Sciatic nerve (tissue), 2 donors: Measurements from ENCODE around the gene IRAK2. TPM values are rescaled to one million over a fixed set of nuclear protein-coding genes. Genes with fewer than 3 reads are reported as not detected.
"Not testable (repeated sequence)": the region's sequence is repeated elsewhere in the genome, so short reads cannot be mapped to it uniquely, and the experiment has no call there.

Source experiments
- ATAC-seq: fragments of 200-7000 bp; cut with Tn5 transposase; one replicate; pipeline ENCODE4 v1.9.1; 2020; ENCODE audit warnings: mild to moderate bottlenecking, moderate library complexity
- DNase-seq: peaks from one replicate; pipeline ENCODE4 v3.0.0-alpha.2; 2020; ENCODE audit warnings: low spot score
- intact Hi-C: fragments of 100-400 bp; cut with DNase I; formaldehyde crosslinking; loops from one replicate; pipeline ENCODE4 v1.14.2; 2022
- total RNA-seq: library from RNA; stranded (reverse); fragmentation: NEBNext Ultra II Directional; extraction: Animal tissue kit (Norgen Biotek cat#: 25700); gene quantifications from one replicate; pipeline ENCODE4 v1.2.1, GENCODE V29; 2021
- donor health status: DM: no; HTN: no; CAD: no.
- donor health status: DM: no; HTN: no; CAD: no.

Gene IRAK2
- total RNA-seq, 1 donor from 2014 or later = 6.4 TPM

DNA sequence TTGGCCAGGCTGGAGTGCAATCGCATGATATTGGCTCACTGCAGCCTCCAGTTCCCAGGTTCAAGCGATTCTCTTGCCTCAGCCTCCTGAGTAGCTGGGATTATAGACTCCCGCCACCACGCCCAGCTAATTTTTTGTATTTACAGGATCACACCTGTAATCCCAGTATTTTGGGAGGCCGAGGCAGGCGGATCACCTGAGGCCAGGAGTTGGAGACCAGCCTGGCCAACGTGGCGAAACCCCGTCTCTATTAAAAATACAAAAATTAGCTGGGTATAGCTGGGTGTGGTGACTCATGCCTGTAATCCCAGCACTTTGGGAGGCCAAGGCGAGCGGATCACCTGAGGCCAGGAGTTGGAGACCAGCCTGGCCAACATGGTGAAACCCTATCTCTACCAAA, 107.8 kb downstream of the IRAK2 start:
- peak; percentile 23 for DNase-seq
- ATAC-seq, intact Hi-C loops: not testable (repeated sequence)

DNA sequence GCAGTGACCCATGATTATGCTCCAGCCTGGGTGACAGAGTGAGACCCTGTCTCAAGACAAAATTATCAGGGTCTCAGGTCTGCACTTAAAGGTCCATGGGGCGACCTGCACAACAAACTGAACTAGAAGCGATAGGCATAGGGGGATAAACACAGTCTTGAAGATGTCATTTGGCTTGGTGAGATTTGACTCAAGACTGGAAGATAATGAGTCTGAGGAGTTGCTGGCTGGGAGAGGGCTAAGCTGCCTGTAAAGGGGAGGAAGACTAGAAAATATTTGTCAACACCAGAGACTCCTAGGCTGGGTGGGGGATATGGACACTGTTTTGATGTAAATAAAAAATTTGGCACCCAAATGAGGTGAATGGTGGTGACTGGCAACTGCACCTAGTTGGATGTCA, 108.3 kb downstream of the IRAK2 start:
- DNase-seq (peak; percentile 9), ATAC-seq (no peak)
- intact Hi-C loops = no loop called here

DNA sequence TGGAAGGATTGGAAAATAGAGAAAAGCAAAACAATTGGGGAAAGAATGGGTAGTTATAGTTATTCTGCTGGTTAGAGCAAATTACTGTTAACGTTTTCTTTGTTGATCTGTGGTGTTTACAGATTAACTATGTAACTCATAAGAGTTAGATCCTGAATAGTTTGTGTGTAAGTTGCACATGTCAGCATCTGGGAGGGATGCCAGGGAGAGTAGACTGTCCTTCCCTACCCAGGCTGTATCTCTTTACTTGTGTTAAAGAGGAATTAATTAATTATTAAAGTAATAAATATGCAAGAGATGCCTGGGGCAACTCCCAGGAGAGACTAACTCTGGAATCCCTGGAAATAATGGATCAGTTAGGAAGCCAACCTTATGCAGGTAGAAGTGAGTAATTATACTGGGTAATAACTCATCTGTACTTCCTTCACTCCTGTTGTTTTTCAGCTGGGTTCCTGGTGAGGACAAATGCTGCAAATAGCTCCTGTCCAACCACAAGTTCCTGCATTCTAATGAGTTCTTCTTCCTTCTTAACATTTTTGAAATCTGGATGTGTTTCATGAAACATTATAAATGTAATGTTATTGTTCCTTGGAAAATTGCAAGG, 109.1 kb downstream of the IRAK2 start:
- ATAC-seq (no peak), DNase-seq (peak; percentile 26)
- intact Hi-C loops = no loop called here

DNA sequence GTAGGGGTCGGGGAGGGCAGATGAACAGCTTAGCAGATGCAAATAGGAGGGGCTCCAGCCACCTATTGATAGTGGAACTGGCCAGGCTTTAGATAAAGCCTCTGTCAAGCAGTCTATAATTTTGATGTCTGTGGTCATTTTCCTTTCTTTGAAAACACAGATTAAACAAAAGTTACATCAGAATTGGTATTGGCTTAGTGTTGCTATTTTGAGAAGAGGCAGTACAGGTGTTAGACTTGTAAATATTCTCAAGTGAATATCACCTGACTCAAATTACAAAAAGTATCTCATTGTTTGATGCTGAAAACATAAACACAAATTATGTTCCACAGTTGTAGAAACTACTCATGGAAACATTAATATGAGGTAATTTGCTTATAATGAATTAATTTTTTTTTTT, 109.9 kb downstream of the IRAK2 start:
- no peak for DNase-seq
- intact Hi-C loops = no loop called here
- no peak for ATAC-seq

DNA sequence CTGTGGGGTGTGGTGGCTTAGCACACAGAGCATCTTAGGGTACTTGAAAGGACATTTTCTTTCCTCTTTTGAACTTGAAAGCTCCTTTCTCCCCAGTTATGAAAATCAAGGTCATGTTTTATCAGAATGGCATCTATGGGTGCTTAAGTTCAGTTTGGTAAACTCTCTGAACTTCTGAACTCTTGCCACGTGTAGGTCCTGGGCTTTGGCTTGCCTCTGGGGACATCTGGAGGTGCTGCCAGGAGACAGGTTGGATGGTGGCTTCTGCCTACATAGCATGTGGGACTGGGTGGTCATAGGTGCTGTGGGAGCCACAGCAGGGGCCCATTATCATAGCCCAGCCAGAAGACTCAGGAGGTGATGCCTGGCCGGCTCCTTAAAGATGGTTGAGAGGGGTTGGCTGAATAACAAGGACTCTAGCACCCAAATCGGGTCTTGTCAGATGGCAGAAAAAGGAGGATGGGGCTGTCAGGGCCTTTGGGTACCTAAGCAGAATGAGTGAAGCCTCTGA, 112.5 kb downstream of the IRAK2 start:
- DNase-seq = no peak
- intact Hi-C loops = no loop called here
- ATAC-seq = no peak

DNA sequence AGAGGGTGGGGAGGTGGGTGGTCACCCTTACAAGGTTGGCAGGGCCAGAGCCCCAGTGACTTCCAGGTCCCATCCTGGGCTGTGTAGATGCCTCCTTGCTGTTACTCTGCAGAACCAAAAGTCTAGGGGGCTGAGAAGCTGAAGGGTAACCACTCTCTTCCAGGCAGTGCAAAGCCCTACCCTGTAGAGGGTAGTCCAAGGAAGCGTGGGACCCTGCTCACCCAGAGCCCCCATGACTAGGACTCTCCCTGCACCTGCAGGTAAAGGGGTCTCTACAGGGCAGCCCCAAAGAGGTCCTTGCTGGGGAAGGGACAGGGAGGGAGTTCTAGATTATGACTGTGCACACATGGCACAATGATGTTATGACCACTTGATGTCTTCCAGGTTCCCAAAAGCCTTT, 113.8 kb downstream of the IRAK2 start:
- intact Hi-C loops = no loop called here
- ATAC-seq (no peak), DNase-seq (no peak)

DNA sequence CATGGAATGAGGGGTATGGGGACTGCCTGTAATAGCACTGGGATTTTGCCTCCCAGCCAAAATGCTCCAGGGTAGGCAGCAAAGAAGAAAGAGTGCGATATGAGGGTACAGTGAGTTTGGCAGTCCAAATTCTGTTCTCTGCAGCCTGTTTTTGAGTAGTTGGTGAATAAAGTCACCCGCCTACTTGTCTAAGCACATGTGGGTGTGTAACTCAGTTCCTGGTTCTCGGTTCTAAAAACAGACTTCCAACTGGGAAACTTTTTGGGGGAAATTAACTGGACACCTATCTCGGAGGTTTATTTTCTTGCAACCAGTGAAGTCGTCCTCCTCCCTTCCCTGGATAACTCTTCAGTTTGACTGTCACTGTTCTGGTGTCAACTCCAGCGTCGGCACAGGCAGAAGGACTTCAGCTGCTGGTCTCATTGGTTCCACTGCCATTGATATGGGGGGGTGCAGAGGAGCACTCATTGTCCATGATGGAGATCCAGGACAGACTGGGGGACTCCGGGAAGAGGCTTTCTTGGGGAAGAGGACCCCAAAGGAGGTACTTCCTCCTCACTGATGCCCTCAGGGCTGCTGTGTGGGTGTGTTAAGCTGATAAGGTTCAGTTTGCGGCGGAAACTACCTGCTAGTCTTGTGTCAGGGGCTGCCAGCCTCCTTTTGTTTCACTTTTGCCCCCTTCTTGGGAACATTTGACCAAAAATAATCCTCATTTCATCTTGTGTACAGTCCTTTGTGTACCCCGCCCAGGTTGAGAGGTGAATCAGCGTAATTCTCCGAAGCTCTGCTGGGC, 114.9 kb downstream of the IRAK2 start:
- intact Hi-C loops = no loop called here
- DNase-seq (no peak), ATAC-seq (no peak)

DNA sequence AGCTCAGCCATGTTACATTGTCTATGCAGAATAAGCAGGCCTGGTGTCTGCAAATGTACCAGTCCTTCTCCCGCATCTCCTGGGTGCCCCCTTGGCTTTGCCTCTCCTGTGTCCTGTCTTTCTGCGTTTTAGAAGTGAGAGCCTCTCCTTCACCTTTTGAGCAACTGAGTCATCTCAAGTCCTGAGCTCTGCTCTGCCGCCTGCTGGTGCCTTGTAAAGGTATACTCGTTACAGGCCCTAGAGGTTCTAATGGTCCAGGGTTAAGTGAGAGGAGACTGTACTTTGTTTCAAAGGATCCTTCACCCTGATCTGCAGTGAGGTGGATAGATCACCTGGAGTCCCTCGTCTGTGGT, 115.4 kb downstream of the IRAK2 start:
- intact Hi-C loops = no loop called here
- DNase-seq (no peak), ATAC-seq (no peak)

DNA sequence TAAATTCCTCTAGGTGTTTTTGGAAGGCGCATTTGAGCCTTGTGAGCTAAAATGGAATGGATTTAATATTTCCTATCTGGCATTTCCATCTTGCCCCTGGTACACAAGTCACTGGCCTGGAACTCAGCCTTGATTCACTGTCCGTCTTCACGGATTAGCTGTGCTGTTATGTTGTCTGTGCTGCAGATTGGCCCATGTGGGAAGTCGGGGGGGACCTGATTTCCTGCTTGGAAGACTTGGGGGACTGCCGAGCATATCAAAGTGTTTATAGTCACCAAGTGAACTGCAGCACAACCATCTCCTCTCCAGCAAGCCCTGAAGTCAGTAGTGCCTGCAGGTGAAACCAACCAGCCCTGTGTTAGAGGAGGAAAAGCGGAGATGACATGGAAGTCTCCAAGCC, 115.9 kb downstream of the IRAK2 start:
- ATAC-seq = no peak
- intact Hi-C loops = no loop called here
- DNase-seq = no peak

DNA sequence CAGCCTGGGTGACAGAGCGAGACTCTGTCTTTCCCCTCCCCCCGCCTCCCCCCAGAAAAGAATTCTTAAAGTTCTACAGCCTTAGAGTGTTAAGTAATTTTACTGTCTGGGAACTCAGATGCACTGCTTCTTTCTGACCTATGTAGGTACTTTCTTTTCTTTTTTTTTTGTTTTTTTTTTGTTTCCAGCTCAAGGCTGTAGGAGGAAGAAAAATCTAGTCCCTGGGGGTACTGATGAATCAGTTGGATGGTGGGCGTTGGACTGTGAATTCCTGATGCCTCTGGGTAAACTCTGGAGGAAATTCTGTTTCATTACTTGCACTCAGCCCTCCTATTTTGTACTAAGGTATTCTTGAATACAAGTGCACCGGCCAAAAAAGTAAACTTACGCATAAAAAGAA, 117.2 kb downstream of the IRAK2 start:
- no peak for DNase-seq
- intact Hi-C loops = no loop called here
- ATAC-seq = no peak

DNA sequence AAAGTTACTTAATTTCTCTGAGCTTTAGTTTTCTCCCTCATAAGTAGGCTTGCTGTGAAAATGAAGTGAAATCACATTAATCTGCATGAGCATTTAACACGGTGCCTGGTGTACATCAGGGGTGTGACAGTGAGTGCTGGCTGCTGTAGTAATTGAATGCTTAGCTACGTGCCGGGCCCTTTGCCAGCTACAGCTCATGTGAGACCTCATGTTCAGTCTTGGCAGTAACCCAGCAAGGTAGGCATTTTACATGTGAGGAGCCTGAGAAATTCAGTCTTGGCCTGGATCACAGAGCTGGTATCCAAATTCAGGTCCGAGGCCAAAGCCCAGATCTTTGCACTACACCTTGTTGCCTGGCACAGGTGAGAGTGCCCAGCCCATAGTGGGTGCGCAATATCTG, 118.9 kb downstream of the IRAK2 start:
- intact Hi-C loops = no loop called here
- ATAC-seq (no peak), DNase-seq (no peak)

DNA sequence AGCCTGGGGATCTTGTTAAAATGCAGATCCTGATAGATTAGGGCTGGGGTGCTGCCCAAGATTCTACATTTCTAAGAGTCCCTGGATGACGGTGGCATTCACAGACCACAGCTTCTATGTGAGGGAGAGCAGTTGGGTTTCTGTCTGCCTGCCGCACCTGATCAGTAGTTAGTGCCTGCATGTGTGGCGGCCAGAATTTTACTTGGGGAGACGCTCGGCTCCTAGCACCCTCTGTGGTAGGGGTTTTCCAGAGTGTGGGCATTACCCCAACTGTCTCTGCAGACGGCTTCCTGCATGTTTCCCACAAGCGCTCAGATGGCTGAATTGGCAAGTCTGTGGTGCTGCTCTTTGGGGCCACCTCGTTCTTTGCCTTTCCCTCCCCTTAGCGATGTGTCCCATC, 119.8 kb downstream of the IRAK2 start:
- intact Hi-C loops = no loop called here
- no peak for ATAC-seq
- DNase-seq = no peak

DNA sequence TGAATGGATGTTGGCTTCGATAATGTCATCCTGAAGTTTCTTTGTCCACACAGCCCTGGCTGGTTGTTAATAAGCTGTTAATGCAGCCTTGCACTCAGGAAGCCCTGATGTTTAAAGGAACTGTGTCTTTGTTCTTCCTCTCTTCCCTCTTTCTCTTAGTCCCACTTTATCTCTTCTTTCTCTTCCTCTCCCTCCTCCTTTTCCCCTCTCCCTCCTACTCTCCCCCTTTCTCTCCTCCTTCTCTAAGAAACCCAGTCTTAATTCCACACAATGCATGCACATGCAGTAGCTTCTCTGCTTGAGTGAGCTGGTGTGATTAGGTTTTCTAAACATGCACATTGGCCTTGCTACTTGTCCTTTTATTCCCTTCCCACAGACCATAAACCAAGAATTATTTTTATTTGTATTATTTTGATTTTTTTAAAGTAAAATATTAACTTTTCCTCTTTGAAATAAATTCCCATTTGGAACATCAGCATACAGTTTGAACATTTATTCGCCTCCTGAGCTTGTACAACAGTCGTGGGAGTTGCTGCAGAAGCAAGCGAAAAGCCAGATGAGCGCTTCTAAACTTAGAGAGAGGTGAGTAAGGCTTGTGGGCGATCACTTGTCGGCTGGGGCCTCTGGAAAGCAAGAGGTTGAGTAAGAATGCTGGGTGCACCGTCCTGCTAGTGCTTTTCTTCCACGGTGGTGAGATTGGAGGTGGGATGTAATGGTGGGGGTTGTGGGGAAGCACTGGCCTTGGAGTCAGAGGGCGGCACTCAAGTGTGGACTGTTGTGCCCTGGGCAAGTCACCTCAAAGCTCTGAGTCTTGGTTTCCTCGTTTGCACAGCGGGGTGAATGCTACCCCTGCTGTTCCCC, 120.8 kb downstream of the IRAK2 start:
- intact Hi-C loops = no loop called here
- ATAC-seq (no peak), DNase-seq (peak; percentile 10)

DNA sequence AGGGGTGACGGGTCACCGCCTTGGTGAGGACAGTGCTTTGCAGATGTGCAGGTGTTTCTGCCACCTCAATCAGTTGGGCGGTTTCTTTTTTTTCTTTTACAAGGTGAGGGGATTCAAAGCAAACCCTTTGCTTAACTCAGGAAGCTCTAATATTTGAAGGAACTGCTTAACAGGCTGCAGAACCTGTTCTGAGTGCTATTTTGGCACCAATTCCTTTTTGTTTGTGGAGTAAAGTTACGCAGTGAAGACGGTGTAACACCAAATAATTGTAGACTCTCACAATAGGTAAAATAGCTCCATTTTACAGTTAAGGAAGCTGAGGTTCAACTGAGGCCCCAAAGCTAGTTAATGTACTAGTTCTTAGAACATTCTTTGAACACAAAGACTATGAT, 121.4 kb downstream of the IRAK2 start:
- DNase-seq (no peak), ATAC-seq (no peak)
- intact Hi-C loops = no loop called here

DNA sequence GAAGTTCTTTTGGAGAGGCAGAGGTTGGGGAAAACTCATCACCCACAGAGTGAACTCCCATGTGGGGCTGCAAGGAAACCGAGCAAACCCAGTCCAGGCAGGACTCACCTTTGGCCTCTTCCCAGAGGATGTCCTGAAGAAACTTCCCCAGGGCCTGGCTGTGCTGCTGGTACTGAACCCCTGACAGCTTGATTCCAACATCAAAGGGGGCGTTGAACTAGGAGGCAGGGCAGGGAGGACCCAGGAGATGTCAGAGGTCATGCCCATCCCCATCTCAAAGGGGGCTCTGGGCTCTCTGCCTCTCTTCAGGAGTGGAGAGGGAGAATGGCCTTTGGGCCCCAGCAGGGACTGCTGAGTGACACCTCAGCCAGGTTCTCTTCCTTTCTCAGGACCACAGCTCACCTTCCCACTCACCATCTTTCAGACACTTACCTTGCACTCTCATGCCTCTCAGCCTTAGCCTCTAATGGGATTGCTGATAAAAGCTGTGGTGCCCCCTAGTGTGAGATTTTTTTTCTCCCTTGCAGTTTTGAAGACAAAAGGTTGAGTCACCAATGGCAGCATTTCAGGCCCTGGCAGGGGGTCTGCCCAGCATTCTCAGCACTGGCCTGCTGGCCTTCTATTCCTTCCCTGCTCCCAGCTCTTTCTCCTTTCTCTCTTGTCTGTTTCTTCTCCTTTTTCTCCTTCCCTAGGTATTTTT, 122.0 kb downstream of the IRAK2 start:
- ATAC-seq (no peak), DNase-seq (peak; percentile 33)
- intact Hi-C loops = no loop called here

DNA sequence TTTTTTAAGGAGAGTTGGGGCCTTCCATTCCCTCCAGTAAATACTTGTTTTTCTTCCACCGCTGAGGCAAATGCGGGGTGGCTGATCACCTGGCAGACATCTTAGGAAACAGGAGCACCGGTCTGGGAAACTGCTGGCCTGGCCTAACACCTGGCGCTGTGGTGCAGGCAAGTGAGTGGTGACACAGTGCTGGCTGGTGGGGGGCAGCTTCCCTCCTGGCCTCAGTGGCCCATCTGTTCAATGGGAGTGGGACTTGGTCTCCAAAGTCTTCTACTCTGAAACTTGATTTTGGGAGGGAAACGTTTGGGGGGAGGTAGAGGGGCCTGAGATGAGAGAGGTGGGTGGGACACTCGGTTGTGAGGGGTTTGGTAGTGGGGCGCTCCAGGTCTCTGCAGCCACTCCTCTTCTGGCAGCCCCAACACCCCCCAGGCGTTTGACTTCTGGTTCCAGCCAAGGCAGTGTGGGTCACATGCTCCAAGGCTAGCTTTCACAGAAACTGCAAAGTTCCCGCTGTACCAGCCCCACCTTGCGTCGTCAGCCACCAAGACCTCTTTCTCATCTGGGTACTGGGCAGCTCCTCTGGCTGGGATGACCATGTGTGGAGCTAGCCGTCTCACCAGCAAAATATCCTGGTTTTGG, 123.3 kb downstream of the IRAK2 start:
- ATAC-seq (no peak), DNase-seq (no peak)
- intact Hi-C loops = no loop called here

DNA sequence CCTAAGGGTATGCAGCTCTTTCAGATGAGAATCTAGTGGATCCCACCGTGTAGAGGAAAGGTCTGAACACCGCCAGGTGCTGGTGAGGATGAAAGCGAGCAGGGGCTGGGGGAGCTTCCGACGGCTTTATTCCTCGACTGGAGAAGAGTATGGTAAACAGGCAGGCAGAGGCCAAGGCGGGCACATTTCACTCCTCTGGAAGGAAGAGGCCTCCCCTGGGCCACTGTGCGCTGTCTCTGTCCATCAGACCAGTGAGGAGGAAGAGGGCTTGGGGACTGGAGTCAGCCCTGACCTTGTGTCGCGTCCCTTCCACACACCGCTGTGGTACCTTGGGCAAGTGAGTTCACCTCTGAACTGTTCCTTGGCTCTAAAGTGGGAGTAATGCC, 123.8 kb downstream of the IRAK2 start:
- DNase-seq = no peak
- intact Hi-C loops = no loop called here
- ATAC-seq = no peak

DNA sequence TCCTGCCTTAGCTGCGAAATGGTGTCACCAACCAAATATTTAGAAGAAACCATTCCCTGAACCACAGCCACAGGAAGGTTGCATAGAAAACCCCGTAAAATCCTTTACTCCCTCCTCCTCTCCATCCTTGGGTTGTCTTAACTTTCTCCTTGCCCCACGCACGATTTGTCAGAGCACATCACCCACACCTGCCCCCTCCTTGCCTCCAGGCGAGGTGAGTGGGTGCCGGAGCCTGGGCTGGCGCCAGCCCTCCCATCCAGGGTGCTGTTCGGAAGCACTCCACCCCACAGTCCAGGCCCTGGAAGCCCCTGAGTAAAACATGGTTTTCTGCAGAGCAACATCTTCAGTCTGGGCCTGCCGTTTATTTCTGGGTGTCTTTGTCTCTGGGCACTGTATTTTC, 124.4 kb downstream of the IRAK2 start:
- DNase-seq = no peak
- intact Hi-C loops = no loop called here

DNA sequence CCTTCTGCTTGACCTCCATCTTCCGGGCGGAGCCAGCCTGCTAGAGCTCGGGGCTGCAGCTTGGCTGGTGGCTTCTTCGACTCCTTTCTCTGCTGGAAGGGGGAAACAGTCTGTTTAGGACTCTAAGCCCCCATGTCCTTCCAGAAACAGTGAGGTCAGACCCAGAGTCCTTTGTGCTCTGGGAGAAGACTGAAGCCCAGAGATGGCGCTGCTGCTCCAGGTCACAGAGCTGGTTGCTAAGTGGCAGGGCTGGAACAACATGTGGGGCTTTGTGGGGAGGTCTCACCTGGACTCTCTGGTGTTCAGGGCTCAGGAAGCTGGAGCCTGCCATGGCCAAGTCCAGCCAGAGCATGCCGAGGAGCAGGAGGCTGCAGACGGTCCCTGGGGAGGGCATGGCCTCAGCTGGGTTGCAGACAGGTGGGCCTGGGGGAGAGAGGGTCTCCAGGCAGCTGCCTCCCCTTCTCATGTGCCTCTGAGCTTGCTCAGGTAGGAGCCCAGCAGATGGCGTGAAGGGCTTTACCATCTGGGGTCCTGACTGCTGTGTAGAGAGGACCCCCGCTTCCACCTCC, 125.2 kb downstream of the IRAK2 start:
- intact Hi-C loops = no loop called here
- no peak for ATAC-seq
- no peak for DNase-seq

More for the DNA sequence above, 124.4 kb downstream of the IRAK2 start:
- no peak for ATAC-seq
